AG04449 (cell line): ENCODE results near the gene RABEP2.

Experiments used
- CTCF ChIA-PET: fragments of 350-600 bp; formaldehyde crosslinking; extraction: SDS; loops from one replicate; lab custom pipeline; 2021; ENCODE audit warnings: antibody characterized with exemption; lab: Yijun Ruan, JAX
- POLR2A ChIA-PET: fragments of 400-600, 350-600 bp; formaldehyde crosslinking; extraction: SDS; loops from one replicate; lab custom pipeline; 2020; ENCODE audit warnings: antibody characterized with exemption, inconsistent platforms; lab: Yijun Ruan, JAX
- DNase-seq: peaks from one replicate; pipeline ENCODE4 v3.0.0-alpha.2; 2010; ENCODE audit warnings: low read depth, low spot score
- H3K4me3 ChIP-seq: 2 replicates; pipeline ENCODE4 v1.5.1; 2011; ENCODE audit warnings: low read depth, mild to moderate bottlenecking, control low read depth, low read length
- CTCF ChIP-seq: IDR thresholded peaks from one replicate; pipeline ENCODE4 v1.5.1; 2011; ENCODE audit warnings: mild to moderate bottlenecking, moderate library complexity, low read length, control low read depth, inconsistent platforms; ENCODE audit not compliant: insufficient read depth; ENCODE audit errors: missing control alignments

RABEP2 gene

GRCh38 chr16:28880589-28880915, 44.5 kb downstream of the RABEP2 start:
- no peak for DNase-seq
- TF ChIP-seq CTCF = no peak
- peak overlapping the region; percentile 53 for H3K4me3 ChIP-seq
- CTCF ChIA-PET = interaction anchor here (0.9 to 2.8 kb wide), 3 partner anchors 9 to 64 kb away, joined by 3 to 15 read pairs (median 5); no protein-coding TSS in a partner anchor
- POLR2A ChIA-PET = interaction anchor here (2.3 kb wide), 1 partner anchor 17 kb away, joined by 8 read pairs; the partner anchor contains the start of gene SH2B1

- ChIA-PET CTCF (interaction anchor here (0.9 to 2.8 kb wide), 6 partner anchors 8 to 65 kb away, joined by 3 to 15 read pairs (median 5); partner anchors contain the start of gene SH2B1), POLR2A (interaction anchor here (2.3 kb wide), 1 partner anchor 17 kb away, joined by 8 read pairs; the partner anchor contains the start of gene SH2B1)
- peak; percentile 6 for TF ChIP-seq CTCF
- peak overlapping the region; percentile 75 for H3K4me3 ChIP-seq
- DNase-seq = no peak
These were observed 45.0 kb downstream of the RABEP2 start for GRCh38 chr16:28879841-28880588.

- no peak for TF ChIP-seq CTCF
- DNase-seq = no peak
- peak overlapping the region; percentile 75 for H3K4me3 ChIP-seq
- ChIA-PET POLR2A (interaction anchor here (2.3 kb wide), 1 partner anchor 16 kb away, joined by 8 read pairs; the partner anchor contains the start of gene SH2B1), CTCF (interaction anchor here (0.9 to 2.8 kb wide), 5 partner anchors 8 to 65 kb away, joined by 3 to 15 read pairs (median 5); partner anchors contain the start of gene SH2B1)
These were observed 45.7 kb downstream of the RABEP2 start for GRCh38 chr16:28879261-28879840.

GRCh38 chr16:28878083-28878926, 46.7 kb downstream of the RABEP2 start, which contains the start of gene ATP2A1:
TSS of gene ATP2A1 (plus strand) at chr16:28878488. CDS start at chr16:28878672, 184 bp downstream.
- ChIA-PET CTCF (interaction anchor here (1.0 to 2.8 kb wide), 2 partner anchors 10 to 66 kb away, joined by 3 to 15 read pairs; no protein-coding TSS in a partner anchor), POLR2A (interaction anchor here (2.3 kb wide), 1 partner anchor 15 kb away, joined by 8 read pairs; the partner anchor contains the start of gene SH2B1)
- peak within 1 kb of the TSS; percentile 75 for H3K4me3 ChIP-seq
- no peak for TF ChIP-seq CTCF
- no peak for DNase-seq

GRCh38 chr16:28877655-28878000, 47.4 kb downstream of the RABEP2 start:
- TF ChIP-seq CTCF = no peak
- CTCF ChIA-PET = interaction anchor here (2.8 kb wide), 1 partner anchor 67 kb away, joined by 15 read pairs; no protein-coding TSS in a partner anchor

More at GRCh38 chr16:28877655-28878000, 47.4 kb downstream of the RABEP2 start:
- no peak for DNase-seq
- POLR2A ChIA-PET = no interaction called here
- H3K4me3 ChIP-seq = no peak overlapping the region
